ENCODE data around the gene CCDC78. TPM values are rescaled to one million over a fixed set of nuclear protein-coding genes. Genes with fewer than 3 reads are reported as not detected.

CCDC78 gene
- total and polyA plus RNA-seq, 2 of the 13 experiments (the other 11 are each of a cell fraction or from before 2014, with no cell fraction given): 0.53 to 1.5 TPM

DNA sequence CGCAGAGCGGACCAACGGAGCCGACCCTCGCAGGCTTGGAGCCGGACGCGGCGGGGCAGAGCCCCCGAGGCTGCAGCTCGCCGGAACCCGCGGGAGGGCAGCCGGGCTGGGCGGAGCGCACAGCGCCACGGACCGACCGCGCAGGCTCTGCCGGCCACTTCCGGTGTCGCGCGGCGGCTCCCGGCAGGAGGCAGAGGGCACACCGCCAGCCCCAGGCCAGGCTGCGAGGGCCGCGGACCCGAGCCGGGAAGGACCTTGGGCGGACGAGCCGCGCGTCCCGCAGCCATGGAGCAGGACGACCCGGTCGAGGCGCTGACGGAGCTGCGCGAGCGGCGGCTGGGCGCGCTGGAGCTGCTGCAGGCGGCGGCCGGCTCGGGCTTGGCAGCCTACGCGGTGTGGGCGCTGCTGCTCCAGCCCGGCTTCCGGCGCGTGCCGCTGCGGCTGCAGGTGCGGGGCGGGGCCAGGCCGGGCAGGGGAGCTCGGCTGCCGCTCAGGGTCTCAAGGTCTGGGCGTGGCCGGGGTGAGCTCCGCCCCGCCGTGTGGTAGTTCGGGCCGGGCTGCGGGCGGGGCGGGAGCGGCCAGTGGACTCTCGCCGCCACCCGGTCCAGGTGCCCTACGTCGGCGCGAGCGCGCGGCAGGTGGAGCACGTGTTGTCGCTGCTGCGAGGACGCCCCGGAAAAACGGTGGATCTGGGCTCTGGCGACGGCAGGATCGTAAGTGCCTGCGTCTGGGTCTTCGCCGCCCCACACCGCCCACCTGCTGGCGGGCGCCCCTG, 5.1 kb downstream of the CCDC78 start, which contains the start of gene ANTKMT (continued):
- TF ChIP-seq, protein P1, sequence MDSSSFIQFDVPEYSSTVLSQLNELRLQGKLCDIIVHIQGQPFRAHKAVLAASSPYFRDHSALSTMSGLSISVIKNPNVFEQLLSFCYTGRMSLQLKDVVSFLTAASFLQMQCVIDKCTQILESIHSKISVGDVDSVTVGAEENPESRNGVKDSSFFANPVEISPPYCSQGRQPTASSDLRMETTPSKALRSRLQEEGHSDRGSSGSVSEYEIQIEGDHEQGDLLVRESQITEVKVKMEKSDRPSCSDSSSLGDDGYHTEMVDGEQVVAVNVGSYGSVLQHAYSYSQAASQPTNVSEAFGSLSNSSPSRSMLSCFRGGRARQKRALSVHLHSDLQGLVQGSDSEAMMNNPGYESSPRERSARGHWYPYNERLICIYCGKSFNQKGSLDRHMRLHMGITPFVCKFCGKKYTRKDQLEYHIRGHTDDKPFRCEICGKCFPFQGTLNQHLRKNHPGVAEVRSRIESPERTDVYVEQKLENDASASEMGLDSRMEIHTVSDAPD (CRISPR knock-in tag; IDR thresholded peaks at IDR 0.05): 0 out of 2 replicates have a peak, but pooled peaks have one; percentile 23
- TF ChIP-seq ZNF83 (CRISPR knock-in tag; IDR thresholded peaks at IDR 0.05; ENCODE audit: borderline replicate concordance) (0 out of 2 replicates have a peak, but pooled peaks have one; percentile 54), PRMT3 (CRISPR knock-in tag; IDR thresholded peaks at IDR 0.05; ENCODE audit: borderline replicate concordance, low read depth) (peak; percentile 1; the same call in 1 of the 2 replicates), ZNF333 (CRISPR knock-in tag; IDR thresholded peaks at IDR 0.05; ENCODE audit: borderline replicate concordance) (no peak), WIZ (CRISPR knock-in tag; IDR thresholded peaks at IDR 0.05) (peak; percentile 69), E2F1 (CRISPR knock-in tag; IDR thresholded peaks at IDR 0.05) (peak; percentile 55; the same call in 1 of the 2 replicates), ZMAT3 (CRISPR knock-in tag; conservative IDR thresholded peaks at IDR 0.05) (0 out of 2 replicates have a peak, but pooled peaks have one; percentile 32), ATF7-NPFF (CRISPR knock-in tag; IDR thresholded peaks at IDR 0.05; ENCODE audit: low read depth) (peak; percentile 65; the same call in 1 of the 2 replicates), ZBTB20 (CRISPR knock-in tag; IDR thresholded peaks at IDR 0.05; ENCODE audit: borderline replicate concordance, low read depth) (0 out of 2 replicates have a peak, but pooled peaks have one; percentile 21), SP1 (IDR thresholded peaks at IDR 0.05) (no peak), SP1 (CRISPR knock-in tag; IDR thresholded peaks at IDR 0.05) (peak; percentile 70), ERF (CRISPR knock-in tag; IDR thresholded peaks at IDR 0.05) (peak; percentile 9), CENPX (CRISPR knock-in tag; IDR thresholded peaks at IDR 0.05) (no peak), ZNF816 (CRISPR knock-in tag; IDR thresholded peaks at IDR 0.05; ENCODE audit: borderline replicate concordance) (peak; percentile 76; the same call in 1 of the 2 replicates), ZNF260 (CRISPR knock-in tag; IDR thresholded peaks at IDR 0.05; ENCODE audit: borderline replicate concordance, low read depth) (no peak), MXD1 (CRISPR knock-in tag; IDR thresholded peaks at IDR 0.05) (peak; percentile 81), PAX8 (CRISPR knock-in tag; IDR thresholded peaks at IDR 0.05; ENCODE audit: borderline replicate concordance) (peak; percentile 56), ZNF660 (CRISPR knock-in tag; IDR thresholded peaks at IDR 0.05; ENCODE audit: borderline replicate concordance, low read depth) (no peak), ASH2L (IDR thresholded peaks at IDR 0.05; ENCODE audit: insufficient read length, low read depth, low read length) (peak; percentile 47)
- TF ChIP-seq, protein P2, sequence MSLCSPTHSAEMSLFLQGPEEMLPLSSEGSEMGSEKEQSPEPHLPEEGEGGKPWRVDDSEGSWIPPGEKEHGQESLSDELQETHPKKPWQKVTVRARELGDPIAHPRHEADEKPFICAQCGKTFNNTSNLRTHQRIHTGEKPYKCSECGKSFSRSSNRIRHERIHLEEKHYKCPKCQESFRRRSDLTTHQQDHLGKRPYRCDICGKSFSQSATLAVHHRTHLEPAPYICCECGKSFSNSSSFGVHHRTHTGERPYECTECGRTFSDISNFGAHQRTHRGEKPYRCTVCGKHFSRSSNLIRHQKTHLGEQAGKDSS (CRISPR knock-in tag; IDR thresholded peaks at IDR 0.05; ENCODE audit: borderline replicate concordance, low read depth): peak; percentile 73
- TF ChIP-seq, protein P3, sequence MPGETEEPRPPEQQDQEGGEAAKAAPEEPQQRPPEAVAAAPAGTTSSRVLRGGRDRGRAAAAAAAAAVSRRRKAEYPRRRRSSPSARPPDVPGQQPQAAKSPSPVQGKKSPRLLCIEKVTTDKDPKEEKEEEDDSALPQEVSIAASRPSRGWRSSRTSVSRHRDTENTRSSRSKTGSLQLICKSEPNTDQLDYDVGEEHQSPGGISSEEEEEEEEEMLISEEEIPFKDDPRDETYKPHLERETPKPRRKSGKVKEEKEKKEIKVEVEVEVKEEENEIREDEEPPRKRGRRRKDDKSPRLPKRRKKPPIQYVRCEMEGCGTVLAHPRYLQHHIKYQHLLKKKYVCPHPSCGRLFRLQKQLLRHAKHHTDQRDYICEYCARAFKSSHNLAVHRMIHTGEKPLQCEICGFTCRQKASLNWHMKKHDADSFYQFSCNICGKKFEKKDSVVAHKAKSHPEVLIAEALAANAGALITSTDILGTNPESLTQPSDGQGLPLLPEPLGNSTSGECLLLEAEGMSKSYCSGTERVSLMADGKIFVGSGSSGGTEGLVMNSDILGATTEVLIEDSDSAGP (CRISPR knock-in tag; IDR thresholded peaks at IDR 0.05; ENCODE audit: borderline replicate concordance): peak; percentile 19
